NCI-H2196 treated with DMSO at 0.1 percent for 48 hours (cell line): ENCODE measurements around the gene PSMB11.

Experiments used
- DNase-seq: peaks from one replicate; lab custom pipeline; 2025; ENCODE audit not compliant: unreplicated experiment; lab: John Stamatoyannopoulos, UW

Gene PSMB11

DNA sequence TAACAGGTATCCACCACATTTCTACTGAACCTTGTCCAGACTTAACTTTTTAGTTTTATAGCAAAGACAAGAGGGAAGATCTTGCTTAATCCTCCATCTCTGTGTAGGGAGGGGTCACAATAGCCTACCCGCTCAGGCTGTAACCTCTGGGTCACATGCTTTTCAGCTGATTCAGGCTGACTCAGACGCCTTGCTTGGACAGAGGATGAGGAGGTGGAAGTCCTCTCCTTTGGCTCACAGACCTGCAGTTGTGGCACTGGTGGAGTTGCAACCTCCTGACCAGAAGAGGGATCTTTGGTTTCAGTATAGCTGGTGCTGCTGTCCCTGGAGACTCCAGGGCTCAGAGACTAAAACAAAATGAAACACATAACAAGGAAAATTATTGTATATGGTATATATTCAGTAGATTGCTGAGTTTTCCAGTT, 36.7 kb downstream of the PSMB11 start:
- DNase-seq: no peak

DNA sequence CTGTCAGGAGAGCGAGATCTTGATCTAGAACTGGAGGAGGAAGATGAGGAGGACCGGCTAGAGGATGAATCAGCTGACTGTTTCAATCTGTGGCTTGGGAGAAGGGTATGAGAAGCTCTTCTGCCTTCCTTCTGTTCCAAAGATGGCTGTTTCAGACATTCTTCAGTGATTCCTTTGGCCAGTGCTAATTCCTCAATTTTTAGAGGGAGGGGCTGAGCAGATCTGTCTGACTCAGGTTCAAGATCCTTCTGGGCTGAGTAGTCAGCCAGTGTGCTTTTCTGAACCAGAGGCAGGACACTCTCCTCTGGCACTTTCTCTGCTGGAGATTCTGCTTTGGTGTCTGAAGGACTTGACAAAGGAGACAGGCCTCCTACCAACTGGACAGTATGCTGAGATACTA, 37.7 kb downstream of the PSMB11 start:
- DNase-seq: no peak

DNA sequence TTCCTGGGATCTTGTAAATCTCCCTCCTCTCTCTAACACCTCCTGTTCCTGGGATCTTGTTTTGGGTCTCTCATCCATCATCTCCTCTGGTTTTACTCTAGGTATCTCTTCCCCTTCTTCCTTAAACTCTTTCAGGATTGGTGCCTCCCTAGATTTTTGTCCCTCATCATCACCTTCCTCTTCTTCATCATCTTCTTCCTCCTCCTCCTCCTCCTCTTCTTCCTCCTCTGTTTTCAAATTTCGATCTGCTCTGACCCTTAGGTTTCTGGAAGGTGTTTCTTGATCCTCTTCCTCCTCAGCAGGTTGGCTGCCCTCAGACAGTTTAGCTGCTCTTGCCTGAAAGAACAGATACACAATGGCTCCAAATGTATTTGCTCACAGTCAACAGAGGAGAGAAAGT, 38.5 kb downstream of the PSMB11 start:
- no peak for DNase-seq

DNA sequence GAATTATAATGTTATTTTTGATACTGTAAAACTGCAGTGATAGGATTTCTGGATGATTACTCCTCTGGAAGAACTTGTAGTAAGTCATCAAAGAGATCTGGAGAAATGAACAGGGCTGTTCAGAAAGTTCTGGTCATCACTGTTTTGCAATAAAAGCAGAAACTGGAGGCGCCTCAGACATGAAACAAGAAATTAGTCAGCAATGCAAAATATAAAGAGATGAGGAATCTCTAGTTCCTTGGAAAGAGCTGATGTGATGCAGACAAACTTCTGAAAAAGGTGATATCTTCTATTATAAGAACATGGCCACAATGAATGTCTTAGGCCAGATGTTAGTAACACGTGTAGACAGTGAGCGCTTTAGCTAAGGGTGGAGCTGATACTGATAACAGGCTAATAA, 43.4 kb downstream of the PSMB11 start:
- no peak for DNase-seq

DNA sequence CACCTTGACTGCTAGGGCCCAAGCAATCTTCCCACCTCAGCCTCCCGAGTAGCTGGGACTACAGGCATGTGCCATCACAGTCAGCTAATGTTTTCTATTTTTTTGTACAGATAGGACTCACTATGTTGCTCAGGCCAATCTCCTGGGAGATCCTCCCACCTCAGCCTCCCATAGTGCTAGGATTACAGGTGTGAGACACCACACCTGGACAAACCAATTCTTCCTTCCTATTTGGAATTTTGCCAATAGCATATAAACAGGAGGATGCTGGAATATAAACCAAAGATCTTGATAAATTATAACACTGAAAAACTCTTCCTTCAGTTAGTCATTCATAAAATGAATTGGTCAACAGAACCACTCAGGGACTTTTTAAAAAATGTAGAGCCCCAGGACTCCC, 44.6 kb downstream of the PSMB11 start:
- no peak for DNase-seq

DNA sequence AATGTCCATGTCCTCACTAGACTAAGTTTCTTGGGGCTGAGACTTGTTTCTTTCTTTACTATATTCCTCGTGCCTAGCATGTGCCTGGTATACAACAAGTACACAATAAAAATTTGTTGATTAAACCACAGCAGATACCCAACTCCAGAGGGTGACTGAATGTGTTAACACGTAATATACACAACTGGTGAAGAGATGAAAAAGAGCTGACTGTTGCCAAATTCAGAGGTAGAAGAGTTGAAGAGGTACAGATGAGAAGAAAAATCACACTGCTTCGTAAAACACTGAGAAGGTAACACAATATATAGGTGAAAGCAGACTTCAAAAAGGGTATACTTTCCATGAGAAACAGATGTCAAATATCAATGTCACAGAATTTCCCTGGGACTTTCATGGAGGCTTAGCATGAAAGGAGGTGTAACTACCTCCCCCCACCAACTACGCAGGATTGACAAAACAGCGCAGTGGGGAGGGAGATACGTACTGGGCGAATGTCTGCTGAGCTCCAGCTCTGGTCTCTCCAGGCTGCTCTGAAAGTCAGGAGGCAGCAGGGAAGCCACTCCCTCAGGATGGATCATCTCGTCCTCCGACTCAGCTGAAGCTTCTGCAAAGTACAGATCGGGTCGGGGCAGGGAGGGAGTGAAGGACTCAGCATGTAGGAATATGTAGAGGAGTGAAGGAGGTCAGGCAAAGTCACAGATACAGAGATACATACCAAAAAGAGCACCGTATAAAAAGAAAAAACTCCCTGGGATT, 47.7 kb downstream of the PSMB11 start:
- DNase-seq: no peak

DNA sequence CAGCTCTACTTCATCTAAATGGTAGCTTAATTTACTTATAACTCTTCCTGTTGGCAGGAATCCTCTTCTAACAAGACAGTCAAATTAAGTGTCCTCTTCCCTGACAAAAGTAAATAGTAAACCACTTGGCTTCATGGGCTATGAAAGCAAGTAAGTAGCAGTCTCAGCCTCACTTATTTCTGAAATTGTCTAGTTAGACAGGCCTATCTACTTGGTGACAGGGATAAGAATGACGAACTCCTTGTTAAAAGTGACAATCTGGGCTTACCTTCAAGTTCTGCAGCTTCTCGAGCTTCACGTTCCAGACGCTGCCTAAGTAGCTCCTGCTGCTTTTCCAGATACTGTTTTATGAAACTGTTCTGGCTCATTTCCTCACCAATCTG, 48.2 kb downstream of the PSMB11 start:
- DNase-seq: no peak

DNA sequence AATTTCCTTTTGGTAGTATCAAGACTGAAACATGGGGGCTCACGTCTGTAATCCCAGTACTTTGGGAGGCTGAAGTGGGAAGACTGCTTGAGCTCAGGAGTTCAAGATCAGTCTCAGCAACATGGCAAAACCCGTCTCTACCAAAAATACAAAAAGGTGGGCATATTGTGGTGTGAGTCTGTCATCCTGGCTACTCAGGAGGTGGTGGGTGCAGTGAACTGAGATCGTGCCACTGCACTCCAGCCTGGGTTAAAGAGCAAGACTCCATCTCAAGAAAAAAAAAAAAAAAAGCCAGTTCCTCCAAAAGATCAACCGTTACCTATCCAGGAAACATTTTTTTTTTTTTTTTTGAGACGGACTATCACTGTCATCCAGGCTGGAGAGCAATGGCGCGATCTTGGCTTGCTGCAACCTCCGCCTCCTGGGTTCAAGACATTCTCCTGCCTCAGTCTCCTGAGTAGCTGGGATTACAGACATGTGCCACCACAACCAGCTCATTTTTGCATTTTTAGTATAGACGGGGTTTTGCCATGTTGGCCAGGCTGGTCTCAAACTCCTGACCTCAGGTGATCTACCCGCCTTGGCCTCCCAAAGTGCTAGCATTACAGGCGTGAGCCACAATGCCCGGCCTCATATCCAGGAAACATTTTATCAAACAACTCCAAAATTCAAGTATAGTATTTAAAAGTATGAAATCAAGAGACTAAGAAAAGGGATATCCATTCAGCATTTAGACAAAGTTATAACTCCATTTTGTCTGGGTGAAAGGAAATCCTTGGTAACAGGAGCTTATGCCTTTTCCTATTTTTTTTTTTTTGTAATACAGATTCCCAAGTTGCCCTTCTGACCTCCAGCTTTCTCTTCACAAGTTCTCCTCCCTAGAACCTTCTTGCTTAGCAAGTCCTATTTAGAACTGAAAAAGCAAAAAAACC, 49.5 kb downstream of the PSMB11 start:
- DNase-seq: no peak

DNA sequence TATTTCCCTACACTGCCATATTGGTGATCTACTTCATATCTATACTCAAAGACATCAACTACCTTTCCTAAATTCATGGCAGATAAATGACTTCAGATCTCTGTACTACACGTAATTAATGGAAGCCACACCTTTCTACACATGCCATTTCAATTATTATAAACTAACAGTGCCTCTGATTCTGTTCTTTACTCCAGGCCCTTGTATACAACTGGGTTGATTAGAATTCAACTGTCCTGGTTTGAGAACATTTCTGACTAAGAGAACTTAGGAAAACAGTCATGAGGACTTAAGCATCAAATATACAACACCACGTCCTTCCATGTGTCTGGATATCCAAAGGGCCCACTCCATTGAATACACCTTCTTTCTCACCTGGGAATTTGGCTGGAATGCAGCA, 51.1 kb downstream of the PSMB11 start:
- DNase-seq: no peak

DNA sequence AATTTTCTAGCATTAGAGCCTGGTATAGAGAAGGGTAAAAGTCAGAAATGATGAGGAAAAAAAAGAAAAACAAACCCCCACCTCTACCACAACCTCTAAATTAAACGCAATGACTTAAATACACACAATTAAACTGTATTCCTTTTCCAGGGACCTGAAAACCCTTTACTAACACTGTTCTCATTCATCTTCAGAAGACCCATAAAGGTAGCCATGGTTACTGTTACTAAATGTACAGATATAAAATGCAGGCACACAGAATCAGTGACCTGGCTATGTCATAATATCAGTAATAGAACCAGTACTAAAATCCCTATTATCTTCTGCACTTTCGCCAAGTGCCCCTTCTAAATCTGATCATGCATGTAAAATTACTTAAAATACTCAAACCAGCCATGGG, 51.5 kb downstream of the PSMB11 start:
- no peak for DNase-seq
